NCI-H345 (cell line): ENCODE data around the gene SCAPER.
"Not testable (repeated sequence)": the region's sequence is repeated elsewhere in the genome, so short reads cannot be mapped to it uniquely, and the experiment has no call there.

Experiments used
- DNase-seq: peaks from one replicate; lab custom pipeline; 2025; lab: John Stamatoyannopoulos, UW

Gene SCAPER

DNA sequence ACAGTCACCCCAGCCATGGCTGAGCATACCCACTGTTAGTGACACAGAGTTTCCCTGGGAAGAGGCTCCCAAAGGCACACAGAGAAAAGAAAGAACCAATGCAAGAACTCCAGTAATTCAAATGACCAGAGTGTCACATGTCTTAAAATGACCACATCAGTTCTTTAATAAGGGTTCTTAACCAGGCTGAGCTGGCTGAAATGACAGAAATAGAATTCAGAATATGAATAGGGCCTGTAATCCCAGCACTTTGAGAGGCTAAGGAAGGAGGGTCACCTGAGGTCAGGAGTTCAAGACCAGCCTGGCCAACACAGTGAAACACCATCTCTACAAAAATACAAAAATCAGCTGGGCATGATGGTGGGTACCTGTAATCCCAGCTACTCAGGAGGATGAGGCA, 54.8 kb downstream of the SCAPER start:
- not testable (repeated sequence) for DNase-seq

DNA sequence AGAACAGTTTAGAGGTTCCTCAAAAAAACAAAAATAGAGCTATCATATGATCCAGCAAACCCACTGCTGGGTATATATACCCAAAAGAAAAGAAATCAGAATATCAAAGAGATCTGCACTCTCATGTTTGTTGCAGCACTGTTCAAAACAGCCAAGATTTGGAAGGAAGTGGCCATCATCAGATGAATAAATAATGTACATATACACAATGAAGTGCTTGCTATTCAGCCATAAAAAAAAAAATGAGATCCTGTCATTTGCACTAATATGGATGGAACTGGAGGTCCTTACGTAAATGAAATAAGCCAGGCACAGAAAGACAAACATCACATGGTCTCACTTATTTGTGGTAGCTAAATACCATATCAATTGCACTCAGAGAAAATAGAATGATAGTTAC, 58.4 kb downstream of the SCAPER start:
- peak; percentile 20 for DNase-seq

- DNase-seq, result no peak
Observed at GRCh38 chr15:76844096-76844495, 61.0 kb downstream of the SCAPER start.

DNA sequence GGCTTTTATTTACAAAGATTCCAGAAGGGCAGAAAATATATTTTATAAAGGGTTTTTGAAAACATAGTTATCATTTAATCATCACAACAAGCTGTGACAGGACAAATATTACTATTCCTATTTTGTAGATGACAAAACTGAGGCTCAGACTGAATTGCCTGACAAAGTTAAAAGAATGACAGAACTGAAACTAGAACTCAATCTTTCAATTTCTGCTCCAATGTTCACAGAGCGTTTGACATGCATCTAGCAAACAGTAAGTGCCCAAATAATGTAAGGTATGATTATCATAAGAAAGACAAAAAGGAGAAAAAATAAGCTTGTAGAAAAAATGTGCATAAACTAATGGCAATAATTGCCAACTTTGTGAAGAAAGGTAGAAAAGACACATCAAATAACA, 61.9 kb downstream of the SCAPER start:
- DNase-seq, result no peak

- peak; percentile 7 for DNase-seq
Observed at GRCh38 chr15:76840830-76841460, 64.2 kb downstream of the SCAPER start.

DNA sequence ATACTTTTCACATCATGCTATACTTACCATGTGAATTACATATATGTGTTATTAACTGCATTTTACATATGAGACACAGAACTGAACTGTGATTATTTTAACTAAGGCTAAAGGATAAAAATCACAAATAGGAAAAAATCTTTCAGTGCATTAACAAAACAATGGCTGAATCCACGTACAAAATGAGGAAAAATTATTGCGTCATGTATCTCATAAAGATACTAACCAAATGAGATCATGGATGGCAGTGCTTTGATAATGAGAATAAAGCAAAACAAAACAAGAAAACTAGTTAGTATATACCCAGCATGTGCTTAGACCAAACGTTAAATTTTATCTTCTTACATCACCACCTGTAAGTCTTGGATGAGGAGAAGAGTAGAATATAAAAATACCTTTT, 66.0 kb downstream of the SCAPER start:
- no peak for DNase-seq

- DNase-seq, result no peak
Observed at GRCh38 chr15:76837474-76837873, 67.7 kb downstream of the SCAPER start.

- no peak for DNase-seq
Observed at GRCh38 chr15:76829939-76830338, 75.2 kb downstream of the SCAPER start.

- peak; percentile 89 for DNase-seq
Observed at GRCh38 chr15:76823890-76824289, 81.2 kb downstream of the SCAPER start.

GRCh38 chr15:76823303-76823702, 81.8 kb downstream of the SCAPER start:
- no peak for DNase-seq

DNA sequence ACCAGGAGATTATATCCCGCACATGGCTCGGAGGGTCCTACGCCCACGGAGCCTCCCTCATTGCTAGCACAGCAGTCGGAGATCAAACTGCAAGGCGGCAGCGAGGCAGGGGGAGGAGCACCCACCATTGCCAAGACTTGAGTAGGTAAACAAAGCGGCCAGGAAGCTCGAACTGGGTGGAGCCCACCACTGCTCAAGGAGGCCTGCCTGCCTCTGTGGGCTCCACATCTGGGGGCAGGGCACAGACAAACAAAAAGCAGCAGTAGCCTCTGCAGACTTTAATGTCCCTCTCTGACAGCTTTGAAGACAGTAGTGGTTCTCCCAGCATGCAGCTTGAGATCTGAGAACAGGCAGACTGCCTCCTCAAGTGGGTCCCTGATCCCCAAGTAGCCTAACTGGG, 86.2 kb downstream of the SCAPER start:
- not testable (repeated sequence) for DNase-seq

DNA sequence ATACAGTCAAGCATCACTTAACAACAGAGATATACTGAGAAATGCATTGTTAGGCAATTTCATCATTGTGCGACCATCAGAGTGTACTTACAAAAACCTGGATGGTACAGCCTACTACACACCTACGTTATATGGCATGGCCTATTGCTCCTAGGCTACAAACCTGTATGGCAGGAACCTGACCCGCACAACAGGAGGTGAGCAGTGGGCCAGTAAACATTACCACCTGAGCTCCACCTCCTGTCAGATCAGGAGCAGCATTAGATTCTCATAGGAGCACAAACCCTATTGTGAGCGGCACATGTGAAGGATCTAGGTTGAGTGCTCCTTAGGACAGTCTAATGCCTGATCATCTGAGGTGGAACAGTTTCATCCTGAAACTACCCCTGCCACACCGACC, 89.7 kb downstream of the SCAPER start:
- no peak for DNase-seq

DNA sequence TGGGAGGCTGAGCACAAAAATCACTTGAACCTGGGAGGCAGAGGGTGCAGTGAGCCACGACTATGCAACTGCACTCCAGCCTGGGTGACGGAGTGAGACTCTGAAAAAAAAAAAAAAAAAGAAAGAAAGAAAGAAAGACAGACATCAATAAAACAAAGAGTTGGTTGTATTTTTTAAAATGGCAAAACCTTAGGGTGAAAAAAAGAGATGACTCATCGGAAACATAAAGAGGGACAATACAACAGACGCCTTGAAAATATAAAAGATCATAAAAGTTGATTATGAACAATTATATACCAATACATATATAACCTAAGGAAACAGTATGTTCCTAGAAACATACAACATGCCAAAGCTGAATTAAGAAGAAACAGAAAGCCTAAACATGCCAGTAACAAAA, 92.8 kb downstream of the SCAPER start:
- DNase-seq, result no peak

GRCh38 chr15:76809412-76810103, 95.6 kb downstream of the SCAPER start:
- DNase-seq, result no peak

GRCh38 chr15:76803049-76803571, 102.0 kb downstream of the SCAPER start:
- no peak for DNase-seq

DNA sequence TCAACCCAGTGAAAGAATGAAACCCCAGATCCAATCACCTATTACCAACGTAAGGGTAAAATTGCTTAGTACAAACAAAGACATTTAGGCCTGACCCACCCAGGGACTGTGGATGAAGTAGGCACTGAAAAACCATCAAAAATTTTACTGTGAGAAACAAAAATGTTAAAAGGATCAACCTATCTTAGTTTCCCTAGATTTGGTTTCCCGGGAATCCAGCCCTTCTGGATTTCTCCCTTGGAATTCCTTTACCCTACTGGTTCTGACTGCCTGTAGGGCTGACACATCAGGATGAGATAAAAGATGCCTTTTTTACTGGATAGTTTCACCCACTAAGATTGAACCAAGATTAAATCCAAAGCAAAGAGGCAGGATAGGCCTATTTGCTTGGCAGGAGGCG, 102.7 kb downstream of the SCAPER start:
- no peak for DNase-seq

GRCh38 chr15:76799760-76800159, 105.4 kb downstream of the SCAPER start:
- no peak for DNase-seq

DNA sequence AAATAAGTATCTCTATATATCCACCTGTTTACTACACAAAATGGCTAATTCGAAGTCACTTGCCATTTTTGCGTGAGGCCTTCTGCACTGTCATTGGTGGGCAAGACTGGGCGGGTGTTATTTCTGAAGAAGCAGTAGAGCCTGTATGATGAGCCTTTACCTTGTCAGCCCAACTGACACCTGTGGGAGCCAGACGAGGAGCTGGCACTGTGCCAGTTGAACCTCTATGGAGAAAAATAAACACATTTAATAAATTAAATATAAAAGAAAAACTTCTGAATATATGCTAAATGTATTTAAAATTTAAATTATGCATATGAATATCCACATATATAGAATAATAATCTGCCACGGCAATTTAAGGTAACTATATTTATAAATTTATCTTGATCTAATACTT, 109.9 kb downstream of the SCAPER start:
- no peak for DNase-seq

GRCh38 chr15:76793162-76793561, 112.0 kb downstream of the SCAPER start:
- DNase-seq, result no peak

GRCh38 chr15:76791511-76791910, 113.6 kb downstream of the SCAPER start:
- DNase-seq, result no peak

- DNase-seq, result no peak
Observed at GRCh38 chr15:76787273-76787672, 117.9 kb downstream of the SCAPER start.

GRCh38 chr15:76776969-76777368, 128.2 kb downstream of the SCAPER start:
- DNase-seq, result no peak

DNA sequence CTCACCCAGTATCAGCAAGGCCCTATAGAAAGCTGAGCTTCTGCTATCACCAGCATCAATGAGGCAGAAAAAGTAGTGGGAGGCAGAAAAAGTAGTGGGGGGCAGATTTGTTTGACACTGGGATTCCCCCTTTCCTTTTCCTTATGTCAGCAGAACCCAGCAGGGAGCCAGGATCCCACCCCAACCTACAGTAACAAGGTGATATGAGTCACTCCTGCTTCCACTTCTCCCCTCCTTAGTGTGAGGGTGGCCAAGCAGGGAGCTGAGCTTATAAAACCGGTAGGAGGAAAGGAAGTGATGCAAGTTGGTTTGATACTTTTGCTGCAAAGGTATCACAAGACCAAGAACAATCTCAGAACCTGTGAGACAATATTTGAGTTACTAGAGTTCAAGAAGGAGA, 128.7 kb downstream of the SCAPER start:
- DNase-seq, result no peak

- DNase-seq, result no peak
Observed at GRCh38 chr15:76773234-76773633, 131.9 kb downstream of the SCAPER start.
